GM21447 (cell line): Measurements from ENCODE around the gene HEPACAM.

ENCODE experiments used
- ATAC-seq: cut with Tn5 transposase; IDR thresholded peaks from one replicate; pipeline ENCODE4 v1.9.1; 2021; ENCODE audit not compliant: unreplicated experiment

The HEPACAM gene

DNA sequence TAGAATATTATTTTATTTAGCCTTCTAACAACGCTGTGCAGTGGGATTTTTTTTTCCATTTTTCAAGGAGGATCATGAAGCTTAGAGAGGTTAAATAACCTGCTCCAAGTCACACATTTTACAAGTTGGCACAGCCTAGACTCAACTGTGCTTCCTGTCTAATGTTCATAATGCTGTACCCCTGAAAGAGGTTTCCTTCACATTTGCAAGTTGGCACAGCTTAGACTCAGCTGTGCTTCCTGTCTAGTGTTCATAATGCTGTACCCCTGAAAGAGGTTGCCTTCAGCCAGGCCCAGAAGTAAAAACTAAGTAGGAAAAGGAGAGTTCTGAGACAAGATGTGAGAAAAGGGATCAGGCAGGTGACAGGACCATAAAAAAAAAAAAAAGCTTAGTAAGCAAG, 7.9 kb upstream of the HEPACAM start:
- no peak for ATAC-seq

DNA sequence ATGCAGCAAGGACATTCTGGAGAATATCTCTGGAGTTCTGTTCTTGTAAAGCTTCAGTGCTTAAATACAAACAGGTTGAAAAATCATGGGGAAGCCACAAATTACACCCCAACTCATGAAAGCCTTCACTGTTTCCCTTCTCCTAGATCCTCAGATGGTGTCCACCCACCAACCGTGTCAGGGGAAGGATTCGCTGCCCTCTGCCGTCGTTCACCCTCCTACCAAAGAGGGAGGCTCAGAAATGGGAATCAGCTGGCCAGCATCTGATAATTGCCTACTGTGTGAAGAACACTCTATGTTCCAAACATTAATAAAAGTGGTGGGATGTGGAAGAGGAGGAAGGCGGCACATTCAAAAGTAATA, 7.4 kb upstream of the HEPACAM start:
- ATAC-seq, result no peak

DNA sequence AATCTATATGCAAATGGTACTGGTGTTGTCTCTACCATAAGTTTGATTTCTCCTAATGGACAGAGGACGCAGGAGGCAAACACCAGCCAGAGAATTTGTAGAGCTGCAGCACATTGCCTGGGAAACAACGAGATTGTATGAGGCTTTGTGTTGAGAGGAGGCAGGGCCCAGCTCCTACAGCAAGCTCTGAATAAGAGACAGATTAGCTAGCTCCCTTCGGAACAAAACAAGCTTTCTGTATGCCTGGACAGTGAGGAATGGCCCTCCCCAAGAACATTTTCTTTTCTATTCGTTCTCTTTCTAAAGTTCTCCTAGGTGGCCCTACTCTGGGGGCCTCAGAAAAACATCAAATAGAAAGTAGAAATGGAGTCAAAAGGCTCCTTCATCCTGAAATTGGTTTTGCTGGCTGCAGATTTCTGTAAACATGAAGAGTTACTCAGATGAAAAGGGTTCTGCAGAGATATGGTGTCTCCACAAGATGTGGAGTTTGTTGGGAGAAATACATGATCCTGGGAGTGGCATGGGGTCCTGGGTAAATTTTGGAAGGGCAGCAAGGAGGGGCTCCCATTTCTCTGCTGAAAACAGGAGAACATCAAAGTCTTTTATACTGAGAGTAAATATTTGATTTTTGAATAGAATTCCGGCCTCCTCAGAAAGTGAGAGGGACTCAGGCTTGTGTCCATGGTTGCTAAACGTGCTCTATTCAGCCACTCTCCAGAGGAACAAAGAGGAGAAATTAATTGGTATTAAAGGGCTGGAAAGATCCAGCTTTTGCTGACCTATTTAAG, 6.8 kb upstream of the HEPACAM start:
- no peak for ATAC-seq

DNA sequence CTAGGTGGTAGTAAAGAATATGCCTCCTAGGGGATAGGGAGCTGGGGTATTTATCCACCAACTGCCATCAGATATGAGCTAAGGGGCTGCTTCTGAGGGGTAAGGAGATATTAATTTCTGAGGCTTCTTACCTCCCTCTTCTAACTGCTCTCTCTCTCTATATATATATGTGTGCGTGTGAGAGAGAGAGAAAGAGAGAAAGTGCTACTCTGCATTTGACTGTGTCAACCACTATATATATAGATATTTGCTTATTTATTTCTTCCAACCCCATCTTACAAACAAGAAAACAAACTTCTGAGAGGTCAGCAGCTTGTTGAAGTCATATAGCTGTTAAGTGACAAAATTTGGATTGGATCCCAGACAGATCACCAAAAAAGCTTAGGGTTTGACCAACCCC, 5.9 kb upstream of the HEPACAM start:
- ATAC-seq, result no peak

DNA sequence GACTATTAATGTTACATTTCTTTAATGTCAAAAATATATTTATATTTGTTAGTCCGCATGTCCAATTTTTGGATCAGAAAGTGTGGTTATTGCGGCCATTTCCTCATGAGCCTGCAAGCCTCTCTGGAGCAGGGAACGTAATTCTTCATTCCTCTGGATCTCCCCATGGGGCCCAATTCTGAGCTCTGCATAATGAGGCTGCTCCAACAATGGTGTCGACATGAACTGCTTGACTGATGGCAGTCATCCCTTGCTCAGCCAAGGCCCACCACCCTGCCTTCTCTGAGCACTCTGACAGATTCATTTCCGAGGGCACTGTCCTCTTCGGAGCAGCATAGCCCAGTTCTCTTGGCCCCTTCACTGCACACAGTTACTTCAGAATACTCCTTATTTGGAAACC, 3.1 kb upstream of the HEPACAM start:
- ATAC-seq, result no peak

DNA sequence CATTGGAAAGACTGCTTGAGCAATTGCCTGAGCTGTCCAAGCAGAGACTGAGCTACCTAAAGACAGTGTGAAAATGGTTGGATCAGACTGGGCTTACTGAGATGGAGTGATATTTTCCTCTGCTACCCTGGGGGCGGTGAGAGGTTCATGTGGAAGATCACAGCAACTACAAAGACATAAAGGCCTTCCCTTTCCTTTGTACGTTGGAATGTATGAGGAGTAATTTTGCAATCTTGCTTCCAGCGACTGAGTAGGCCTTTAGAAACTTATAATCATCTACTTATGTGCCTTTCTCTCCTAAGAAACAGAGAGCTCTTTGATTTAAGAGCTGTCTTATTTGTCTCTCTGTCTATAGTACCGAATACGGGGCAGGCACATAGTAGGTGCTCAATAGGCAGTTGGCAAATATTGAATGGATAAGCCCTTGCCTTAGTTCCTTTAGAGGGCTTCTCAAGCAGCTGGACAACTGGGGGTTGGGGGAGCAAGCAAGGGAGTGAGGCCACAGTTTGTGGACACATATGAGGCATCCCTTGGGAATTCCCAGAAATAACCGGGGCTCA, 2.4 kb upstream of the HEPACAM start:
- no peak for ATAC-seq

DNA sequence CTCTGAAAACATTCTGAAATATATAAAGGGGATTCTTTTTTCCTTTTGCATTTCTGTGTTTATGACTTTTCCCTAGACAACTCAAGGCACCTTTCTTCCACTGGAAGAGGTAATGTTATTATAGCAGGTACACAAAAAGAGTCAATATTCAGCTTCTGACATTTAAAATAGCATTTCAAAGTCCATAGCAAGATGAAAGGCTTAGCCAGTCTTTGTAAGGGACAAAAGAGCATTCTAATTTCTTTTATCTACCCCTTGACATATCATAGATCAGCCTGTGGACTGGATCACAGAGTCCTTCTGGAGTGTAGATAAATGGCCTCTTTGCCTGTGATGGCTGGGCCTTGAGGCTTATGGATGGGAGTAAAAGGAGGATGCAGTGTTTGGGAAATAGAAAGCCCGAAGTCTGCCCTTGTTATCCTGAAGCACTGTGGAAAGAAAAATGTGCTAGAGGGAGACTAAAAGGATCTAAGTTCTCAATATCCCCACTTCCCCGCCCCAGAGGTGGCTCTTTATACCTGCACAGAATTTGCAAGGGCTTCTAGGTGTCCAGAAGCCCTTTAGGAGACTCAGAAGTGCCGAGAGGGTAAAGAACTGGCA, 1.6 kb upstream of the HEPACAM start:
- ATAC-seq, result no peak

DNA sequence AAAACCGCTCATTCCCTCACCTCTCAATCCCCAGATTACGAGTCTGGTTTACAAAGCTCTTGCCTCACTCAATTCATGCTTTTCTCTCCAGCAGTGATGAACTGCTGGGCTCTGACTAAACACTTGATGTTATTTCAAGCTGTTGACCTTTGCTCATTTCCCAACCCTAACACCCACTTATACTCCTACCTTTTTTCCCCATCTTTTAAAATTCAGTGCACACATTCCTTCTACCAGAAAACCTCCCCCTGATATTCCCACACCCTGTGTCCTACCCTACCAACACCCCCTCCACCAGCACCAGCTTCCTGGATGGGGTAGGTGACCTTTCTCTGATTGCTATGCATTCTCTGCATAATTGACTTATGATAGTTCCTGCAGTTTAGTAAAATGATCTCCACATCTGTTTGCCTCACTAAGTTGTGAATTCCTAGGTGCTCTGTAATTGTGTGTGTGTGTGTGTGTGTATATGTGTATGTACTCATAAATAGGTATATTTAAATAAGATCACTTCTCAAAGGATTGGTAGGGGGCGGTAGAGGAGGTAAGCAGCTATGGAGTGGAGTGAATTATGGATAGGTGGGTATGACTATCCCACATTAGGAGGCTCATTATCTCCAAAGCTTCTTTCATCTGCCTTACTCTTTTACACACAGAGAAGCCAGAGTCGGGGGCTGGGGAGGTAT, 842 bp downstream of the HEPACAM start:
- no peak for ATAC-seq

DNA sequence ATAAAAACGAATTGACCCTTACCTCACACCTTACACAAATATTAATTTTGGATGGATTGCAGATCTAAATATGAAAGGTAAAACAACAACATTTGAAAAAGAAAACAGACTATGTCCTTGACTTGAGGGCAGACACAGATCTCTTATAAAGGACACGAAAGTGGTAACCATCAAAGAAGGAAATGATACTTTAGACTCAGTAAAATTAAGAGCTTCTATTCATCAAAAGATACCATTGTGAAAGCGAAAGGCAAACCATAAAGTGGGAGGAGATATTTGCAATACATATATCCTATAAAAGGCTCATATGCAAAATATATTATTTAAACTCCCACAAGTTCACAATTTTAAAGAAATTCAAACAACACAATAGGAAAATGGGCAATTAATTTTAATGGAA, 5.0 kb downstream of the HEPACAM start:
- ATAC-seq, result peak; percentile 89

DNA sequence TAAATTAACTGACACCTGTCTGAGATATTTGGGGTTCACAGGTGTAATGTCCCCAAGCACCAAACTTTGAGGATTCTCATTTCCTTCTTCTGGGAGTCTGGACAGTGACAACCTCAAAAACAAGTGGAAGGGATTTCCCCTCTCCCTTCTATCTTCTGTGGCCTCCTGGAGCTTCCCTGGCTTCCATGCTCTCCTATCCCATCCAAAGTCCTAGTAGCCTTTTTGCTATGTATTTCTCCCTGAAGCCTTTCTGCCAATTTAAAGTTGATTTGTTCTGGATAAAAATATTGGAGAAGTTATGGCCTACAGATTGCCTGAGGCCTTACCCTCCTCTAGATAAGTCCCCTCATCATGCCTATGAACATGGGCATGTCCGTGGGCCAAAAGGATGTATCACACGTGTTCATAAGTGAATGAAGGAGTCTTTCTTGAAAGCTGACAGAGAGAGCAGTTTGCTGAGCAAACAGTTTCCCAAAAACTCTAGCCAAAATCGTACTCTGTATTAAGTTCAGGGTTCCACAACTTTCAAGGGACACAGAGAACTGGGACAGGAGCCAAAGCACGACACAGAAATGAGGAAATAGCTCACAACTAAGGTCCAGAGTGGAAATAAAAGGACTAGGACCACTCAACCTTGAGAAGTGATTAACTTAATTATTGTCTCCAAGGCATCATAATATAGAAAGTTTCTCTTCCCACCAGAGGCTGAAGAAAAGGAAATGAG, 6.7 kb downstream of the HEPACAM start:
- ATAC-seq, result no peak

DNA sequence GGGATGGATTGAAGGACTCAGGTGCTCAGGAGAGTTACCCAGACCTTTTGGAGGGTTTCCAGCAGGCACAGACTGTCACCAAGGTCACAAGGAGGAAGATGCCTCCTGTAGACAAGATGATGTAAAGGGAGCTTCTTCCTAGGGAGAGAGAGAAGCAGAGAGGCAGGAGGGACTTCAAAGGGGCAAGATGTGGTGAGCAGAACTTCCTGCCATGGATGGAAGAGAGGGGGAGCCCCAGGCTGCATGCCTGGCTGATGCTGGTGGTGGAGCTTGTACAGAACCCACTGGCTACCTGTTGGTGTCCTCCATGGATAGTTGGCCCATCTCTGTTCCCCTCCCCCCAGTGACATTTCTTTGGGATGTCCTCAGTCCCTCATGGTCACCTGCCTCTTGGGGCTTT, 12.6 kb downstream of the HEPACAM start:
- ATAC-seq, result no peak

DNA sequence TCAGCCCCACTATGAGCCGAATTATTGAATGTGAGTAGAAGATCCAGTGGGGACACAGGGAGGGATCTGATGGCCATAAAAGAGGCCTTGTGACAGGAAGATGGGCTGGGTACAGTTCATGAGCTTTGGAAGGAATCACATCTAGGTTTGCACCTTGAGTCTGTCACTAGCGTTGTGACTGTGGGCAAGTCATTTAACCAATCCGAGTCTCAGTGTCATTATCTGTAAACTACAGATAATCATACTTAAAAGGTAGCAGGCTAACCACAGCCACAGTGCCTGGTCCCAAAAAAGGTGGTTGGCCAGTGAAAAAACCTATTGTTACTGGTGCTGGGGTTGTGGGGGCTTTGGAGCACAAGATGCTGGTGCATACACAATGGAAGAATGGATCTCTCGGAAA, 13.0 kb downstream of the HEPACAM start:
- no peak for ATAC-seq

DNA sequence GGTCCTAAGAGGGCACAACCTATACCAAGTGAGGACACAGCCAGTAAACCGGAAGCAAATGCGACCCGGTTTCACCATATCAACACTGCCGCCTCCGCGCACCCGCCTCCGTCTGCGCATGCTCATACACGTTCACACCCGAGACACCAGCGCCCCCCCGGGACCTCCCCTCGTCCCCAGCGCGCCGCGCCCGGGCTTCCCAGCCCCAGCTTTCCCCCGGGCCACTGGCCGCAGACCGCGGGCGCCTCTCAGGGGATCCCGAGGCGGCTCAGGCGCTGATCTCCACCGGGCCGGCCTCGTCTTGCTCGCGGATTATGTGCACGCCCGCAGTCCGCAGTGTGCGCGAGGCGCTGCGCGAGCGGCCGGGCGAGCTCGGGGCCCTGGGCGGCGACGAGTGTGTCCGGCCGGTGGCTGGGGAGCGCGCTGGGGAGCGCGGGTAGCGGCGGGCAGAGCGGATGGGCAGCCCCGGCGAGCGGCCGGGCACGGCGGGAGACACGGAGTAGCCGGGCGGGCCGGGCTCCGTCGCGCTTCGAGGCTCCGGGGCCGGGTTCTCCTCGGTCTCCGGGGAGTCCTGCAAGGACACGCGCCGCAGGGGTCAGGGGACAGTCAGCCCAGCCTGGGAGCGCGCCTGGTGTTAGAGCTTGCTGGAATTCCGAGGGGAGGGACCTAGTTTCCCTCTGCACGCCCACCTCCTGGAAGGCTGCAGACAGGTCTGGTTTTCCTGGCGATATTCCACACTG, 14.8 kb downstream of the HEPACAM start:
- ATAC-seq, result no peak

DNA sequence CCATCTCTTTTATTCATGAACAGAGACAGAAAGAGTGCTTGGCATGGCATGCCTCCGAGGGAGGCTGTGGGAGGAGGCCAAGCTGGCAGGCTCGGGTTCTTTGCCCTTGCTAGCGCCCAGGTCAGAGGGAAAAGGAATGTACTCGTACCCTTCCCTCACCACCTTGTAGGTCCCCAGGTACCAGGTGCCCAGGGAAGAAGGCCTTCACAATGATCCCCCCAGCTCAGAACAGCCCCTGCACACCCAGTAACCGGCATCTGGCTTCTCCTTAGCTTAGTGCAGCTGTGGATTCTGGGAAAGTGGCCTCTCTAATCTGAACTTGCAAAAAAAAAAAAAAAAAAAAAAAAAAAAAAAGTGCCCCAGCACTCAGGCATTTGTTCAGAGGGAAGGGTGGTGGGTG, 15.5 kb downstream of the HEPACAM start:
- no peak for ATAC-seq

DNA sequence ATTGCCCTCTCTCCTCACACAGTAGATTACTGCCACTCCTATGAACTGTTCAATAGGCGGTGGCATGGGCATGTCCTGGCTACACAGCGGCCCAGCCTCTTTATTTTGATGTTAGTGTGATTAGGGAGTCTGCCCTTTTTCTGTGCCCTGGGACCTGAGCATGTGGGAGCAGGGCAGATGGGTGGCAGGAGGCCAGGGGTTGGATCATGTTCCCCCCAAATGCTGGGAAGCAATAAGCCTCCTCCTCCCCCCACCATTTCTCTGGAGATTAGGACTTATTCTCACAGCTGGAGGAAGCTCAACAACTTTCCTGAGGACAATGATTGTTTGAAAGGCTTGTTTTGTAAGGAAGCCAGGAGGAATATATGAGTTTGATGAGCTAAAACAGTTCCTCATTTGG, 15.9 kb downstream of the HEPACAM start:
- ATAC-seq, result no peak

DNA sequence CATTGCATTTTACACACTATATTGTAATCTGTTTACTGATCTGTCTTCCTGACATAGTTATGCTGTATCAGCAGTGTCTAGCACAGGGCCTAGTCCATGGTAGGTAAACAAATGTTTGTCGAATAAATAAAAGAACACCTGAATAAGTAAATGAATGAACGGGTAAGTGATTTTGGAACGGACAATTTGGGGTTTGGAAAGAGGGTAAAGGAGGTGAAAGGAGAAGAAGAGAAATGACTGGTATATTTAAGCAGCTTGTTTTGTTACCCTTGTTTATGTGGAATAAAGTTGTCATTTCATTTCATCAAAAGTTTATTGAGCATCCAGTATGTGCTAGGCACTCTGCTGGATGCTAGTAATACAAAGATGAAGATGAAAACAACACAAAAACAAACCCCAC, 16.9 kb downstream of the HEPACAM start, which contains the start of gene HEPN1:
Gene HEPN1, plus strand, starts transcription at position 301 of the 400 bp plus-strand sequence.
- ATAC-seq, result no peak

DNA sequence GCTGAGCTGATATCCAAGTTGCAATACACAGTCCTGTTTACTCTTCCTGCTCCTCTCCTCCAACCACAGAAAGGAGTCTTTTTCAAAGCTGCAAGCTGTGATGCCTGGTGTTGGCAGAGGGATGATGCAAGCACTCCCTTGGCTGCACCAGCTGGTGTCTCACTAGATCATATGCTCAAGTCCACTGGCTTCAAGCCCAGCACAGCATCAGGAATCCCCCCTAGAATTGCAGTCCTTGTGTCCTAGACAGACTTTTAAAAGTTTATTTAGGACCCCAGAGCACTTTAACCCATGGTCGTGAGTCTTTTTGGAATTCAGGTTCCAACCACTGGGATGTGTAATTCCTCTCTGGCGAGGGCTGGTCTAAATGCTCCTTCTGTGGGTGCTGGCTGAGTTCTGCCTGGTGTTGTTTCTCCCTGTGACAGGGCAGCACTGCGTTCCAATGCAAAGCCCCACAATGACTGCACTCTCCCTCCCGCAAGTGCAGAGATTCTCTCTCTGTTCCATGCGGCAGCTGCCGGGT, 18.7 kb downstream of the HEPACAM start:
- no peak for ATAC-seq

DNA sequence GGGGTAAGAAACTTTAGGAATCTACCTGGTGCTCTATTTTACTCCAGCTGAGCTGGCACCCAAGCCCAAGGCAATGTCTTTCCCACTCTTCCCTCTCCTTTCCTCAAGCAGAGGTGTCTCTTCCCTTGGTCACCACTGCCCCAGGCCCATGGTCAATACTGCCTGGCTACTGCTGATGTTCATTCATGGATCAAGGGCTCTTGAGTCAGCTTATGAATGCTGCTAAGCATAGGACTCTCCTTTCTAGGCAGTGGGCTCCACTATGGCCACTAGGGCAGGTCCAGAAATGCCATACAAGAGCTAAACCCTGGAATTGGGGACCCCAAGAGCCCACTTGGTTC, 19.5 kb downstream of the HEPACAM start:
- no peak for ATAC-seq

DNA sequence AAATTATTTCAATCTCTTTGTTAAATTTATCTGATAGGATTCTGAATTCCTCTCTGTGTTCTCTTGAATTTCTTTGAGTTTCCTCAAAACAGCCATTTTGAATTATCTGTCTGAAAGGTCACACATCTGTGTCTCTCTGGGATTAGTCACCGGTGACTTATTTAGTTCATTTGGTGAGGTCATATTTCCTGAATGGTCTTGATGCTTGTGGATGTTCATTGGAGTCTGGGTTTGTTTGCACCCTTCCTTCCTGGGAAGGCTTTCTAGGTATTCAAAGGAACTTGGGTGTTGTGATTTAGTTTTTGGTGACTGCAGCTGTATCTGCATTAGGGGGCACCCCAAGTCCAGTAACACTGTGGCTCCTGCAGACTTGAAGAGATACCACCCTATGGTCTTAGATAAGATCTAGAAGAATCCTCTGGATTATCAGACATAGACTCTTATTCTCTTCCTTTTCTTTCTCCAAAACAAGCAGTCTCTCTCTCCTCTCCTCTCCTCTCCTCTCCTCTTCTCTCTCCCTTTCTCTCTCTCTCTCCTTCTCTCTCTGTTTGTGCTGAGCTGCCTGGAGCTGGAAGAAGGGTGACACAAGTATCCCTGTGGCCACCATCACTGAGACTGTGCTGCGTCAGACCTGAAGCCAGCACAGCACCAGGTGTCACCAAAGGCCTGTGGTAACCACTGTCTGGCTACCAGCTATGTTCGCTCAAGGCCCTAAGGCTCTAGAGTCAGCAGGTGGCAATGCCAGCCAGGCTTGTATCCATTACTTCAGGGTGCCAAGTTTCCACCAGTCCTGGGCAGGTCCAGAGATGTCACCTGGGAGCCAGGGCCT, 20.1 kb downstream of the HEPACAM start:
- ATAC-seq, result no peak

DNA sequence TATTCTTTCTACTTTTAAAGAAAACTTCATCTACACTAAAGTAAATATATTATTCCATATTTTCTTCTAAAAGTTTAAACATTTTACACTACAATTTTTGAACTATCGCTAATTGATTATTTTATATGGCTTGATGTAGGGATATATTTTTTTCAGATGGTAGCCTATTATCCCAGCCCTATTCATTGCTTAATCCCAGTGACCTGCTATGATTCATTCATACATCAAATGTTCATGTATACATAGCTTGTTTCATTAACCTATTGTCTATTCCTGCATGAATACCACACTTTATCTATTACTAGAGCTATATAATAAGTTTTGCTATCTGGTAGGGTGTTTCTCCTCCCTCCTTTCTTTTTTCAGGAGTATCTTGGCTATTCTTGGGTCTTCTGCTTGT, 33.2 kb downstream of the HEPACAM start:
- no peak for ATAC-seq
